ENCODE results near the gene PTMS.

The PTMS gene

GRCh38 chr12:6796576-6796975 lies 30.4 kb downstream of the PTMS start:
- H3K4me3 ChIP-seq (ENCODE audit: low read depth, low read length) = no peak overlapping the region
- no peak for DNase-seq (ENCODE audit: low read depth)
- TF ChIP-seq MYC (IDR thresholded peaks at IDR 0.05; ENCODE audit: low read depth, low read length) = no peak
- no peak for TF ChIP-seq CTCF (IDR thresholded peaks at IDR 0.05; ENCODE audit: low read depth, low read length)
- TF ChIP-seq MAX (IDR thresholded peaks at IDR 0.05; ENCODE audit: low read depth, low read length) = no peak
- no peak for TF ChIP-seq POLR2A (IDR thresholded peaks at IDR 0.05; ENCODE audit: extremely low read depth, insufficient read length)

- DNase-seq (ENCODE audit: low read depth) = no peak
- no peak overlapping the region for H3K4me3 ChIP-seq (ENCODE audit: low read depth, low read length)
- TF ChIP-seq POLR2A (IDR thresholded peaks at IDR 0.05; ENCODE audit: extremely low read depth, insufficient read length) (no peak), CTCF (IDR thresholded peaks at IDR 0.05; ENCODE audit: low read depth, low read length) (no peak), MAX (IDR thresholded peaks at IDR 0.05; ENCODE audit: low read depth, low read length) (no peak), MYC (IDR thresholded peaks at IDR 0.05; ENCODE audit: low read depth, low read length) (no peak)
These were observed 33.0 kb downstream of the PTMS start for GRCh38 chr12:6799147-6799546.

GRCh38 chr12:6807170-6807569 lies 41.0 kb downstream of the PTMS start:
- no peak for TF ChIP-seq MAX (IDR thresholded peaks at IDR 0.05; ENCODE audit: low read depth, low read length)
- no peak for TF ChIP-seq POLR2A (IDR thresholded peaks at IDR 0.05; ENCODE audit: extremely low read depth, insufficient read length)
- no peak for TF ChIP-seq MYC (IDR thresholded peaks at IDR 0.05; ENCODE audit: low read depth, low read length)
- TF ChIP-seq CTCF (IDR thresholded peaks at IDR 0.05; ENCODE audit: low read depth, low read length) = no peak
- DNase-seq (ENCODE audit: low read depth) = no peak

GRCh38 chr12:6809056-6809455 lies 42.9 kb downstream of the PTMS start:
- TF ChIP-seq MYC (IDR thresholded peaks at IDR 0.05; ENCODE audit: low read depth, low read length) (no peak), POLR2A (IDR thresholded peaks at IDR 0.05; ENCODE audit: extremely low read depth, insufficient read length) (no peak), MAX (IDR thresholded peaks at IDR 0.05; ENCODE audit: low read depth, low read length) (no peak), CTCF (IDR thresholded peaks at IDR 0.05; ENCODE audit: low read depth, low read length) (no peak)
- no peak for DNase-seq (ENCODE audit: low read depth)
- no peak overlapping the region for H3K4me3 ChIP-seq (ENCODE audit: low read depth, low read length)

More at GRCh38 chr12:6807170-6807569, 41.0 kb downstream of the PTMS start:
- no peak overlapping the region for H3K4me3 ChIP-seq (ENCODE audit: low read depth, low read length)

GRCh38 chr12:6810758-6811157 lies 44.6 kb downstream of the PTMS start:
- no peak for DNase-seq (ENCODE audit: low read depth)
- TF ChIP-seq POLR2A (IDR thresholded peaks at IDR 0.05; ENCODE audit: extremely low read depth, insufficient read length) (no peak), MAX (IDR thresholded peaks at IDR 0.05; ENCODE audit: low read depth, low read length) (no peak), MYC (IDR thresholded peaks at IDR 0.05; ENCODE audit: low read depth, low read length) (no peak), CTCF (IDR thresholded peaks at IDR 0.05; ENCODE audit: low read depth, low read length) (no peak)
- H3K4me3 ChIP-seq (ENCODE audit: low read depth, low read length) = no peak overlapping the region

GRCh38 chr12:6813363-6813762 lies 47.2 kb downstream of the PTMS start:
- no peak for DNase-seq (ENCODE audit: low read depth)
- TF ChIP-seq CTCF (IDR thresholded peaks at IDR 0.05; ENCODE audit: low read depth, low read length) = no peak
- H3K4me3 ChIP-seq (ENCODE audit: low read depth, low read length) = no peak overlapping the region

All from NB4 (cell line).